ENCODE data around the gene SAT2.

GRCh38 chr17:7579834-7580603 is 47.6 kb downstream of the SAT2 start:
- TF ChIP-seq CTCF (IDR thresholded peaks at IDR 0.05 in 4 of 5, conservative IDR thresholded peaks at IDR 0.05 in 1 of 5) (no peak), POLR2A (IDR thresholded peaks at IDR 0.05) (no peak)

Data from gastrocnemius medialis (tissue), 4 donors.